ENCODE data around the gene SHROOM1. TPM values are rescaled to one million over a fixed set of nuclear protein-coding genes. Genes with fewer than 3 reads are reported as not detected.

The SHROOM1 gene
- total RNA-seq, 1 experiment from 2014 or later = 10.3 TPM

DNA sequence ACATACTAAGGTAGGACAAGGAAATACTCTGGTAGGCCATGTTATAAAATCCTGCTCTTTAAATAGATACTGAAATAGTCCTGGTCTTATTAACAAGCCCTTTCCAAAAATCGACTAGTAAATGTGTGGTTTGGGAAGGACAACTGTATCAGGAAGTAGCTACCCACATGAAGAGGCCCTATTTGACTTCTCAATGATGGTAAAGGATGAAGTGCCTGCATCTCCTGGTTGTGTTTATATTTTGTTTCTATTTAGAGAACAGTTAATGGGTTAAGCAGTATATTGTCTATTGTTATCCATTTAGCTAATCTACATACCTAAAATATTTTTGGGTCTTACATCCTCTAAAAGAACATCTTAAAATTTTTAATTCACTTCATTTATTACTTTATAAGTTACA is 23.3 kb upstream of the SHROOM1 start:
- no peak for DNase-seq (ENCODE audit: low read depth)

DNA sequence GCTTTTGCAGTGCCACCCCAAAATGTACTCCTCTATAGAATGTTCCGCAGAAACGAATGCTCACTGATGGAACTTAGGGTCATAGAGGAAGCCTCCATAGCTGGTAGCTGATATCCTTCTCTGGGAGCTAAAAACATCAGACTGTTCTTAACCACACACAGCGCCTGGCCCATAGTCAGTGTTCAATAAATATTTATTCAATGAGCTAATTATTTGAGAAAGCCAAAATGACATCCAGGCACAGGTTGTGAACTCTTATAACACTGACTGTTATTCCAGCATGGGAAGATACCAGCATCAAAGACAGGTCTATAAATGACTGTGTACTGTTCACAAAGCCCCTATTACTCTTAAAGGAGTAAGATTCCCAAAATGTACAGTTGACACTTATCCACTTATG is 22.9 kb upstream of the SHROOM1 start:
- no peak for DNase-seq (ENCODE audit: low read depth)

GRCh38 chr5:132850066-132850465 is 19.6 kb upstream of the SHROOM1 start:
- DNase-seq (ENCODE audit: low read depth) = peak; percentile 37

DNA sequence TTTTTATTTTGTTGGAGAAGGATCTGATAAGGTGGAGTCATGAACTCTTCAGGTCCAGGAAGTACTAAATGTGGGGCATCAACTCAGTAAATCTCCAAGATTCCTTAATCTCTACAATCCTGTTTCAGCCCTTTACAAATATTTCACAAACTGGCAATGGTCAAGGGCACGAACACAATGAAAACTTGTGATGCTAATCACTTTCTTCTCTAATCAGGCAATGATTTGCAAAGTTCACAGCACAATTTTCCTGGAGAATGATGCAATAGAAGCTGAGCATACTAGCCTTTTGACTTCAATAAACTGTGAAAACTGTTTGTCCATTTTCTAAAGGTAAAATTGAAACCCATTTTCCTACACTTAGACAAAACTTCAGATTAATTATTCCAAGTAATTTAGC is 18.9 kb upstream of the SHROOM1 start:
- DNase-seq (ENCODE audit: low read depth) = no peak

GRCh38 chr5:132848270-132848669 is 17.8 kb upstream of the SHROOM1 start:
- DNase-seq (ENCODE audit: low read depth) = no peak

DNA sequence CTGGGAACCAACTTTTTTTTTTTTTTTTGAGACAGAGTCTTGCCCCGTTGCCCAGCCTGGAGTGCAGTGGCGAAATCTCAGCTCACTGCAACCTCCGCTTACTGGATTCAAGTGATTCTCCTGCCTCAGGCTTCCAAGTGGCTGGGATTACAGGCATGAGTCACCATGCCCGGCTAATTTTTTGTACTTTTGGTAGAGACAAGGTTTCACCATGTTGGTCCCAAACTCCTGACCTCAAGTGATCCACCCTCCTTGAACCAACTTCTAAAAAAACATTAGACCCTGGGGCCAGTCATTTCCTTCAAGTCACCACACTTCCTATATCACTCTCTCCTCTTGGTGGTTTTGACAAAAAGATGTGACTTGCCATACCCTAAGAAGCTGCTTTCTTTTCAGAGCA is 10.9 kb upstream of the SHROOM1 start:
- DNase-seq (ENCODE audit: low read depth) = peak; percentile 89

- DNase-seq (ENCODE audit: low read depth) = no peak
Measured at GRCh38 chr5:132840896-132841295, 10.4 kb upstream of the SHROOM1 start.

DNA sequence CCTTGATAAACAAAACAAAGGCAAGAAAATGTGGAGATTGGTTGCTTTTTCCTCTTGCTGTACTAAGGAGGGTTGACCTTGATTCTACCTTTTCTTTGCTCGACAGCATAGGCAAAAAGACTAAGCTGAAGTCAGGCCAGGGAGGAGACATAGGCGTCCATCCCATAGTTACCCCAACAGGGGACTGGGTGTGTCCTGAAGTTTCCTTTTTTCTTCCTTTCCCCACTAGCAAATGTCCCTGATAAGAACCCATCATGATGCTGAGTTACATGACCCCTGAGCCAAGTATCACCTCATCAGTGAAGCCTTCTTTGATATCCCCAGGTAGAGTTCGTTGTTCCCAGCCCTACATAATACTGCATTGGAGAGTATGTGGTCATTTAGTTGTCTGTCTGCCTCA is 9.9 kb upstream of the SHROOM1 start:
- DNase-seq (ENCODE audit: low read depth) = no peak

GRCh38 chr5:132839426-132840301 is 9.2 kb upstream of the SHROOM1 start:
- DNase-seq (ENCODE audit: low read depth) = peak; percentile 79

DNA sequence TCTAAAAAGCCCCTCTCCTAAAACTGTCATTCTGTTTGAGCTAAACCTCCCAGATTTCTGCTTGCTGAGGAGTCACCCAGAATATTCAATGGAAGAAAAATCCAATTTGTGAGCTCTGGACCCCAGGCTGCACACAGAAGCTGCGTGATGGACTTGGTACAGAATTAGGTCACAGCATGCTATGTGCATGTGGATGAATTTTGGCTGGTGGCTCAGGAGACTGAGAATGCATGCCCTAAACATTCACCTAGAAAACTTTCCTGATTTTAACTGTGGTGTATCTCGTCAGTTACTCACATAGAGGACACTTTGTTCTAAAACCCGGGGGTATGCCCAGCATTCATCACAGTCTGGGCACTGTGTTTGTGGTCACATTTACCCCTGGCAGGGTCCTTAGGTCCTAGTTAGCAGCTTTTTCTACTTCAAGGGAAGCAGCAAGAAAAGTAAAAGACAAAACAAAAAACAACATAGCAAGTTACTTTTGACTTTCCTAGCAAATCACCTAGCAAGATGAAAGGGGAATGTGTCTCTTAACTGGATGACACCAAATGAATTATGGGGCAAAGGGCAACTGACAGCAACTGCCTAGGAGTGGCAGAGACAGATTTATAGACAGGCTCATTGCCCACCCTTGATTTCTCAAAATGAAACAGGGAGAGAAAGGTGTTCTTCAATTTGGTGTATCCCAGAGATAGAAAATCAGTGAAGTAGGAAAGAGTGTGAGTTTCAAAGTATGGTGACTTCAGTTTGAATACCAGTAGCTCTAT is 8.3 kb upstream of the SHROOM1 start:
- DNase-seq (ENCODE audit: low read depth) = no peak

GRCh38 chr5:132837868-132838267 is 7.4 kb upstream of the SHROOM1 start:
- no peak for DNase-seq (ENCODE audit: low read depth)

- DNase-seq (ENCODE audit: low read depth) = no peak
Measured at GRCh38 chr5:132836852-132837251, 6.4 kb upstream of the SHROOM1 start.

DNA sequence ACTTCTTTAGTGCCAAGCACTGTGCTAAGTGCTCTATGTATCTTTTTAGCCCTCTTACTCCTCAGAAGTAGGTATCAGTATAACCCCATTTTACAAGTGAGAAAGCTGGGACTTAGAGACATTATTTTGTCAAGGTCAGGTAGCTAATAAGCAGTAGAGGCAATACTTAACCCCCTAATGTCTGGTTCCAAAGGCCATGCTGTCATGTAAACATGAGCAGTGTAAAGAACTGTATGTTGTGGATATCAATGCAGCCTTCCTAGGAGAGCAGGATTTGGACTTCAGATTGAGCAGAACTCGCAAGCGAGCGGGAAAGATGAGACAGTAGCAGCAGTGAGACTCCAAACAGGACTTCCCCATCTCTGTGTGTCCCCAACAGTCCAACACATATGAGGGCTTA is 3.6 kb upstream of the SHROOM1 start:
- DNase-seq (ENCODE audit: low read depth) = no peak

DNA sequence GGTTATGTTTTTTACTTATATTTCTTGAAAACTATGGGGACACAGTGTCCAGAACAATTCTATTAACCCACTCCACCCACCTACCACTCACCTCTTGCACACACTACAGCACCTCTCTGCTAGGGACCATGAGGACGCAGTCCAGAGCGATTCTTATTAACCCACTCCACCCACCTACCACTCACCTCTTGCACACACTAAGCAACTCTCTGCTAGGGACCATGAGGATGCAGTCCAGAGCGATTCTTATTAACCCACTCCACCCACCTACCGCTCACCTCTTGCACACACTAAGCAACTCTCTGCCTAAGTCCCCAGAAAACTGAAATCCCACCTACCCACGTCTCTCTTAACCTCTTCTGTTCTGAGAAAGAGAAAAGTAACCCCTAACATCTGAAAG is 2.2 kb upstream of the SHROOM1 start:
- DNase-seq (ENCODE audit: low read depth) = no peak

DNA sequence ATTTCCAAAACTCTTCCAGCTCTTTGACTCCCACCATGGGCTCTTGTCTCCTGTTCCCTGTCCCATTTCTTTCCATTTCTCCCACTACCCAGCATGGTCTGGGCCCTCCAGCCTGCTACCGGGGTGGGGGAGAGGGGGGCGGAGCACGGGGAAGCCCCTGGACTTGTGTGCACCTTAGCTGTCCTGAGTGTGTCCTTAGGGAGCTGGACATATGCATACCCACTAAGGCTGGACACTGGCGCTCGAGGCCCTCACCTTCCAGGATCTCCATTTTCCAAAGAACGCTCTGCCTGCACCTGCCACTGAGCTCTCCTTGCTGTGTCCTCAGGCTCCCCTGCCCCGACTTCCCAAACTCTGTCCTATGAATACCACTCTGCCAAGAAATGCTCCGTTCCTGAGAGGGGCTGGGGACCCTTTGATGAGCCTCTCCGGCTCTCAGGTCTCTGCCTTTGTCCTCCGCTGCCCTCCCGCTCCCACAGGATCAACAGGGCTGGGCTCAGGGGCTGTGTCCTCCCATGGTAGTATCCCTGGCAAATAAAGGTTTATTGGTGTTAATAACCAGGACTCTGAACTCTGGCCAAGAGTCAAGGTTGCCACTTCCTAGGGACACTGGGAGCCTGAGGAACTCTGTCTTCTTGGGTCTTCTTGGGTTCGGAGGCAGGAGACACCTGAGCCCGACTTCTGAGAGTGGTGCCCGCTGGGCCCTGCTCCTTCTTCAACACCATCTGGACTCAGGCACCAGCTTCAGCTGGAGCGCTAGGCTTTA is 831 bp upstream of the SHROOM1 start:
- DNase-seq (ENCODE audit: low read depth) = no peak

GRCh38 chr5:132829742-132830435 is 558 bp downstream of the SHROOM1 start:
- DNase-seq (ENCODE audit: low read depth) = peak; percentile 70

GRCh38 chr5:132828846-132829494 is 1.5 kb downstream of the SHROOM1 start:
- DNase-seq (ENCODE audit: low read depth) = no peak

GRCh38 chr5:132827943-132828673 is 2.3 kb downstream of the SHROOM1 start:
- DNase-seq (ENCODE audit: low read depth) = no peak

DNA sequence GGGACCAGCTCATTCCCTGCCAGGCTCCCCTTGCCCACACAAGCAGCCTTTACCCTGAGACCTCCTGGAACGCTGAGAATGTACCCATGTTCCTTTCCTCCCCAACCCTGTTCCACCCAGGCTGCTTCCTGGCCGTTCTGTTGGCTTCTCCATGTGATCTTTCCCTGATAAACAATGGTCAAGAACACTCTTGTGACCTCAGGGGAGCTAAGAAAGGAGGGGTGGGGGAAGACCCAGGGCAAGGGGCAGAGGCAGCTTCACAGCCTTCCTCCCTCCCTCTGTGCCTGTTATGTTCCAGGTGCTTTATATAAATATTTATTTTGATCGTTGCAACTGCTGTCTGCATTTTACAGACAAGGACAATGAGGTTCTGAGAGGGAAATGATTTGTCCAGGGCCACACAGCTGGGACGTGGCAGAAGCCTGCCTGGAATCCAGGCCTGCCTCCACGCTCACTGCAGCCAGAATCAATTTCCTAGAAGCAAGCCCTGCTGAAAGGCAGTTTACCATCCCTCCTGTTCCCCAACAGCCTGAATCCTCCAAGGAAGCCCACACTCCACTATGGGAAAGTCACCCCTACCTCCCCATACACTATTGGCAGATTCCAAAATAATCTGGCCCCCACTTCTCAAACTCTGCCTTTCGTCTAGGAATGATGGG is 3.9 kb downstream of the SHROOM1 start:
- no peak for DNase-seq (ENCODE audit: low read depth)

DNA sequence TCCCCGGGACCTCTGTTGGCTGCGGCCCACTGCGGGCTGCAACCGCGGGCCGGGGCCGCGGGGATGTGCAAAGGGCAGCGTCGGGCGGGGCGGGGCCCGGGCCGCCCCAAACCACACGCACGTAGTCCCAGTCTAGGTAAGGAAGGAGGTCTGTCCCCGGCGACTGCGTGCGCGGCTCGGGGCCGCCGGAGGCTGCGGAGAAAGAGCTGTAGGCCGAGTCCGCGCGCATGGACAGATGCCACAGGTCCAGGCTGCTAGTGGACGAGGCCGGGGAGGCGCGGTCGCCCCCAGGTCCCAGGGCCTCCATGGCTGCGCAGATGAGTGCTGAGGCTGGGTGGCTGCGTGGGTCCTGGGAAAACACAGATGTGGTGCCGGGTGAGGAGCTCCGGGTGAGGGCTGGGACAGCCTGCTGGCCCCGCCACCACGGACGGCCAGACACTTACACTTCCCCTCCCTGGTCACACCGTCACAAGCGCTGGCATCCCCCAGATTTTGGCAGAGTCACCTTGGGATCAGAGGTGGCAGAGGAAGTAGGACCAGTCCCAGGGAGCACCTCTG is 4.5 kb downstream of the SHROOM1 start:
- no peak for DNase-seq (ENCODE audit: low read depth)
